Measurements from ENCODE around the gene ANO3.

ANO3 gene

DNA sequence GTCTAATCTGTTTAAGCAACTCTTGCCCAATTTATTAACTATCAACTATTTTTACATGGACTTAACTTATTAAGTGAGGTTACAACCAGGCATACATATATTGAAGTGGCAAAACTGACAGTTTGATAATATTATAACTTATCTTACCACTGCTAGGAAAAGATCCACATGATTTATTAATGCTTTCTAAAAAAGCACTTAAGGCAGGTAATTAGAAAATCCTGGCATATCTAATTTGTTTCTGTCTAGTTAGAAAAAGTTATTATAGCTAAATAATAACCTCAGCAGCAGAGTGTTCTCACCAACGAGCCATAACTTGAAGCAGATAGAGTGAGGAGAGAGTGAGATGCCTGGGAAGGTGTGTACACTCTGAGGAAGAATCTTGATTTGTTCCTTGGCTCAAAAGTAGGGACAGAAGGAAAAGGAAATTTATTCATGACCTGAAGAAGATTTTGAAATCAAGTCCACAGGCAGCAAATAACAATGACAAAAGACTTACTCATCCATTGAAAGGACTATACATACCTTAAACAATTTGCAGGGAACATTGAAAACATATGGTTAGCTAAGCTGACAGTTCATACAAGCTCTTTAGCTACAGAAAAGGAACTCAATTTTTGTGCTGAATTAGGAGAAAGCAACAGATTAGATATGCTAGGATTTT, 247.2 kb downstream of the ANO3 start:
- no peaks in the 10 kb centered on the region for H3K79me2 ChIP-seq (ENCODE audit: control insufficient read depth, low read length)
- no peaks in the 10 kb centered on the region for H3K27me3 ChIP-seq (ENCODE audit: control insufficient read depth, low read length)
- no peaks in the 10 kb centered on the region for H3K9me2 ChIP-seq (replicated peaks; ENCODE audit: control insufficient read depth, low read length)
- no peak overlapping the region for H3K27ac ChIP-seq (ENCODE audit: low read depth, low read length)
- no peak overlapping the region for H3K4me3 ChIP-seq (ENCODE audit: low read length)
- no peaks in the 10 kb centered on the region for H3F3A ChIP-seq (ENCODE audit: control insufficient read depth, insufficient read depth)
- H3K36me3 ChIP-seq (ENCODE audit: control insufficient read depth, low read length), result no peaks in the 10 kb centered on the region
- H3K4me1 ChIP-seq (ENCODE audit: control insufficient read depth, low read length), result no peaks in the 10 kb centered on the region
- no peaks in the 10 kb centered on the region for H3K9me3 ChIP-seq (ENCODE audit: control insufficient read depth, insufficient read depth, low read length)
- H3K4me2 ChIP-seq (ENCODE audit: low read length), result no peak overlapping the region
- no peaks in the 10 kb centered on the region for H4K20me1 ChIP-seq (ENCODE audit: control insufficient read depth, insufficient read depth, low read depth, low read length)
- TF ChIP-seq EZH2phosphoT487 (IDR thresholded peaks at IDR 0.05; ENCODE audit: borderline replicate concordance, low read length), result no peak
- TF ChIP-seq, protein P1, sequence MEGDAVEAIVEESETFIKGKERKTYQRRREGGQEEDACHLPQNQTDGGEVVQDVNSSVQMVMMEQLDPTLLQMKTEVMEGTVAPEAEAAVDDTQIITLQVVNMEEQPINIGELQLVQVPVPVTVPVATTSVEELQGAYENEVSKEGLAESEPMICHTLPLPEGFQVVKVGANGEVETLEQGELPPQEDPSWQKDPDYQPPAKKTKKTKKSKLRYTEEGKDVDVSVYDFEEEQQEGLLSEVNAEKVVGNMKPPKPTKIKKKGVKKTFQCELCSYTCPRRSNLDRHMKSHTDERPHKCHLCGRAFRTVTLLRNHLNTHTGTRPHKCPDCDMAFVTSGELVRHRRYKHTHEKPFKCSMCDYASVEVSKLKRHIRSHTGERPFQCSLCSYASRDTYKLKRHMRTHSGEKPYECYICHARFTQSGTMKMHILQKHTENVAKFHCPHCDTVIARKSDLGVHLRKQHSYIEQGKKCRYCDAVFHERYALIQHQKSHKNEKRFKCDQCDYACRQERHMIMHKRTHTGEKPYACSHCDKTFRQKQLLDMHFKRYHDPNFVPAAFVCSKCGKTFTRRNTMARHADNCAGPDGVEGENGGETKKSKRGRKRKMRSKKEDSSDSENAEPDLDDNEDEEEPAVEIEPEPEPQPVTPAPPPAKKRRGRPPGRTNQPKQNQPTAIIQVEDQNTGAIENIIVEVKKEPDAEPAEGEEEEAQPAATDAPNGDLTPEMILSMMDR (IDR thresholded peaks at IDR 0.05; ENCODE audit: low read depth, low read length, poor library complexity, severe bottlenecking), result no peak

DNA sequence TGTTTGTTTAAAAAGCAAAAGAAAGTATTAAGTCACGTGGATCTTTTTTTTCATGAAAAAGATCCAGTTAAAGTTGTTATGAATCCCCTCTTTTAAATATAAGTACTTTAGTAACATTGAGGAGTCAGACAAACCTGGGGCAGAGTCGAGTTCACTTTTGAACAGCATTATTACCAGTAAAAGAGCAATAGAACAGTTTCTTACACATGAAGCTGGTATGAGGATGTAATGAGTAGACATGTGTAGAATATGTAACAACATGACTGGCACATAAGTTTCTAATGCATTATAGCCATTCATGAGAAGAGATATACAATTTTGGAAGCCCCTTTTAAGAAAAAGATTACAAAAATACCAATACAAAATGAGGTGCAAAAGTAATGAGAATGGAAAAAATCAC, 247.8 kb downstream of the ANO3 start:
- H3K9me2 ChIP-seq (replicated peaks; ENCODE audit: control insufficient read depth, low read length), result no peaks in the 10 kb centered on the region
- H3K27ac ChIP-seq (ENCODE audit: low read depth, low read length), result no peak overlapping the region
- no peak overlapping the region for H3K4me2 ChIP-seq (ENCODE audit: low read length)
- no peaks in the 10 kb centered on the region for H3K79me2 ChIP-seq (ENCODE audit: control insufficient read depth, low read length)
- no peaks in the 10 kb centered on the region for H3F3A ChIP-seq (ENCODE audit: control insufficient read depth, insufficient read depth)
- H4K20me1 ChIP-seq (ENCODE audit: control insufficient read depth, insufficient read depth, low read depth, low read length), result no peaks in the 10 kb centered on the region
- no peak for TF ChIP-seq EZH2phosphoT487 (IDR thresholded peaks at IDR 0.05; ENCODE audit: borderline replicate concordance, low read length)
- TF ChIP-seq, protein P1 (IDR thresholded peaks at IDR 0.05; ENCODE audit: low read depth, low read length, poor library complexity, severe bottlenecking), result no peak
- no peaks in the 10 kb centered on the region for H3K9me3 ChIP-seq (ENCODE audit: control insufficient read depth, insufficient read depth, low read length)
- no peaks in the 10 kb centered on the region for H3K27me3 ChIP-seq (ENCODE audit: control insufficient read depth, low read length)
- H3K4me1 ChIP-seq (ENCODE audit: control insufficient read depth, low read length), result no peaks in the 10 kb centered on the region
- H3K4me3 ChIP-seq (ENCODE audit: low read length), result no peak overlapping the region
- no peaks in the 10 kb centered on the region for H3K36me3 ChIP-seq (ENCODE audit: control insufficient read depth, low read length)

DNA sequence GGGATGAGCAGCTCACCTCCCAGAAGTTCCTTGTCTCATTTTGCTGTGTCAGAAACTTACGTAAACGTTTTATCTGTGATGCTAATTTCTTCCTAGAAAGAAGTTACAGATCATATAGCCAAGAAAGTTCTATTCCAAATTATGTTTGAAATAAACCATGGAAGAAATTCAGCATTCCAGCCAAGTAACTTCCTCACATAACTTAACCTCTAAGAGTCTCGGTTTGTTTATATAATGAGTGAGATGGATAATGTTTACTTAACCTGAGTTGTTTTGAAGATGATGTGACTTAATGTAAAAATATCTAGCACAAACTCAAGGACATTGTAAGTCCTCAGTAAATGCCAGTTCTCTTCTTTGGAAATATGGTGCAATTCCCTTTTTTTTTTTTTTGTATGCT, 249.0 kb downstream of the ANO3 start:
- Histone ChIP-seq H3K27ac (ENCODE audit: low read depth, low read length) (no peak overlapping the region), H3K4me3 (ENCODE audit: low read length) (no peak overlapping the region), H3K79me2 (ENCODE audit: control insufficient read depth, low read length) (no peaks in the 10 kb centered on the region), H3K36me3 (ENCODE audit: control insufficient read depth, low read length) (no peaks in the 10 kb centered on the region), H3K9me2 (replicated peaks; ENCODE audit: control insufficient read depth, low read length) (no peaks in the 10 kb centered on the region), H3F3A (ENCODE audit: control insufficient read depth, insufficient read depth) (no peaks in the 10 kb centered on the region), H3K27me3 (ENCODE audit: control insufficient read depth, low read length) (no peaks in the 10 kb centered on the region), H3K4me1 (ENCODE audit: control insufficient read depth, low read length) (no peaks in the 10 kb centered on the region), H3K4me2 (ENCODE audit: low read length) (no peak overlapping the region), H3K9me3 (ENCODE audit: control insufficient read depth, insufficient read depth, low read length) (no peaks in the 10 kb centered on the region), H4K20me1 (ENCODE audit: control insufficient read depth, insufficient read depth, low read depth, low read length) (no peaks in the 10 kb centered on the region)
- TF ChIP-seq, protein P1 (IDR thresholded peaks at IDR 0.05; ENCODE audit: low read depth, low read length, poor library complexity, severe bottlenecking), result no peak
- TF ChIP-seq EZH2phosphoT487 (IDR thresholded peaks at IDR 0.05; ENCODE audit: borderline replicate concordance, low read length), result no peak
